NCI-H187 (cell line): ENCODE results near the gene PDS5B.
"Not testable (repeated sequence)": the region's sequence is repeated elsewhere in the genome, so short reads cannot be mapped to it uniquely, and the experiment has no call there.

ENCODE experiments used
- DNase-seq, 2 experiments: peaks; one replicate each; lab custom pipeline; 2025; lab: John Stamatoyannopoulos, UW

Gene PDS5B

DNA sequence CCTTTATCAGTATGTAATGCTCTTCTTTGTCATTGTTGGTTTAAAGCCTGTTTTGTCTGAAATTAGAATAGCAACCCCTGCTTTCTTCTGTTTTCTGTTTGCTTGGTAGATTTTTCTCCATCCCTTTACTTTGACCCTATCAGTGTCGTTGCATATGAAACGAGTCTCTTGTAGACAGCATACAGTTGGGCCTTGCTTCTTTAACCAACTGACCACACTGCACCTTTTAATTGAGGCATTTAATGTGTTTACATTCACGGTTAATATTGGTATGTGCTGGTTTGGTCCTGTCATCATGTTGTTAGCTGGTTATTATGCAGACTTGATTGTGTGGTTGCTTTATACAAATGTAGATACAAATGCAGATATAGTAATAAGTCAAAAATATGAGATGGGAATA, 71.1 kb downstream of the PDS5B start:
- no peak for DNase-seq

DNA sequence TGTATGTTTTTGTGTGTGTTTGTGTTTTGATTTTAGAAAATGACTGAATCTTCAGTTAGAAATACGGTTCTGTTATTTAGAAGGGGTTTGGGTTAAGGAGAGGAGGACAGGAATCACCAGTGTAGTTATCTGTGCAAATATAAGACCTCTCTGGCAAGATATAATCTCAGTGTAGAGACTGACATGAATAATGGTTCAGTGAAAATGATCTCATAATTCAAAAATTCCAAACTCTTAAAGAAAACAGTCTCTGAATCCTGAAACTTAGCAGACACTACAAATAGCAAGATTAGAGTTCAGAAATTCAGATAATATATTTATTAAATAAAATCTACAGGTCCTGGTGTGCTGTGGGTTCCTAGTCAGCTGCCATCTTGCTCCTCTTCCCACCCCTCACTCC, 73.5 kb downstream of the PDS5B start:
- DNase-seq: no peak

DNA sequence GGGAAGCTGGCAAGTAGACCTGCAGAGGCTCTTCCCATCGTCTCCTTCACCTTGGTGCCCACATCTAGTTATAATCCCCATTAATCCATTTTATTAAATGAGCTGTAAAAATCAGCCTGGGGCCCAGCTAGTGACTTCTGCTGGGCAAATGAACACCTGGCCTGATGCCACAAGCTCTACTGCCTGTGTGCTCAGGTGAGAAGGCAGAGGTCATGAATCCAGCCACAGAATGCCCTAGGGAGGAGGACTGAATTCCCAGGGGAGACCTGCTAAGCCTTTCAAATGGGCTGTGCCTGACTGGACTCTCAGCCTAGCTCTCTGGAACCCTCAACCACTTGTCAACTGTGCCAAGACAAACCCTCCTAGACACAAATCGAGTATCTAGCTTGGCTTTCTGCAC, 74.0 kb downstream of the PDS5B start:
- DNase-seq: no peak

DNA sequence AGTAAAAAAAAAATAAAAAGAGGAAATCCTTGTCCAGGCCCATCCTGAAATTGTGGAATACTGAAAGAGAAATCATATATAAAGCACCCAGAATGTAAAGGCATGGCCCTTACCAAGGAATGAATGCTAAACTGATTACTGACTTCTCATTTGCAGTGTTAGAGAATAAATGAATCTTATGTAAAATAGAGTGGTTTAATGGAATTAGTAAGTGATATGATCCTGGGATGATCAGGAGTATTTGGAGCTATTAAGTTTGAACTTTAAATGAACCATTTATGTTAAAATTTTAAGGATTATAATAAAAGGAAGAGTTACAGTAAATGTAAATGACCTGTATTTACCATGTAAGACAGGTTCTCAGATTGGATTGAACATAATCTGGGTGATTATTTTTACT, 75.4 kb downstream of the PDS5B start:
- DNase-seq: no peak

DNA sequence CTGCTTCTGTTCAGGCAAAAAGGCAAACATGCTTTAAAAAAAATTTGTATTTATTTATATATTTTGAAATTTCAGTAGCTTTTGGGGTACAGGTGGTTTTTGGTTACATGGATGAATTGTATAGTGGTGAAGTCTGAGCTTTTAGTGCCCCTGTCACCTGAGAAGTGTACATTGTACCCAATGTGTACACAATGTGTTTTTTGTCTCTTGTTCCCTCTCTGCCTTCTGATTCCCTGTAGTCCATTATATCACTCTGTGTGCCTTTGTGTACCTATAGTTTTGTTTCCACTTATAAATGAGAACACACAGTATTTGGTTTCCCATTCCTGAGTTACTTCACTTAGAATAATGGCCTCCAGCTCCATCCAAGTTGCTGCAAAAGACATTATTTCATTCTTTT, 77.4 kb downstream of the PDS5B start:
- DNase-seq: no peak

DNA sequence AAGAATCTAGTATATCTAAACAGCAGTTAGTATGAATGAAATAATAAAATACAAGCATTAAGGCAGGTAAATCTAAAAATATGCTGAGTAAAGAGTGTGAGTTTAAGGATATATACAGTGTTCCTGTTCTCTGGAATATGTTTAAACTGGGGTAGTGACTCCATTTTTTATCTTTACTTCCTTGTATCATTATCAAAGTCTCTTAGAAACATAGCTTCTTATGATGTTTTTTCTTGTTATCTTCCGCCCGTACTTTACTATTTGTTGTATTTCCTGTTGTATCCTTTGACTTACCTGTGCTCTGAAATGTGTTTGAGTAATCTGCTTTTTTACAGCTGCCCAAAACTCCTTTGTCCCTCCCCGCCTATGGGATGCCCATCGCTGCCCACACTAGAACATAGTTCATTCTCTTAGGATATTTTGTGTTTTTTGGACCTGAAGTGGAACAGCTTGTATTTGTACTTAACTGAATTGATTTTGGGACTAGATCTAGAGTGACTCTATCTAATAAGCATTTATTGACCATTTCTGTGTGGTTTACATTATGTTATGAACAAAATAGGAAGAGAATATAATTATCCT, 80.8 kb downstream of the PDS5B start:
- DNase-seq: no peak

DNA sequence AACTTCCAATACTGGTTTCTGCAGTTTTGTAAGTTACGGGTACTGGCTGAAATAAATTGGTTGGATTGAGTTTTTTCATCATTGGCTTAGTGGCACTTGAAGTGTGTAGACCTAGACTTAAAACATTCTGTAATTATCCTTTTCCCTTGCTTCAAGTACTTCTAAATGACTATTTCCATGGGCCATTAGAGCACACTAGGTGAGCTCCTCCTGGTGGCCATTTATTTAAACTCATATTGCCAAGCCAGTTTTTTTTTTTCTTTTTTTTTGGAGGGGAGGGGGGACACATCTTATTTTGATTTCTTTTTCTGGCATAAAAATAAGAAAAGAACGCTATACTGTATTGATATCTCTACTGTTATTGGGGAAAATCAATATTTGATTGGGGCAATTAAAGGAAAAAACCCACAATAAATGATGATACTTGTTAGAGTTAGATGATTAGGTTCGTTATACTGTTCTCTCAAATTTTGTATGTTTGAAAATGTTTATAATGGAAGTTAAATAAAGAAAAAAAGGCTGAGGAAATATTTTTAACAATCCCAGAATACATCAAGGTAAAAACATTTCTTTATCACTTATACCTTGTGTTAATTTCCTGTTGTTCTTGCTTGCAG, 82.9 kb downstream of the PDS5B start:
- DNase-seq: peak; percentile 6

DNA sequence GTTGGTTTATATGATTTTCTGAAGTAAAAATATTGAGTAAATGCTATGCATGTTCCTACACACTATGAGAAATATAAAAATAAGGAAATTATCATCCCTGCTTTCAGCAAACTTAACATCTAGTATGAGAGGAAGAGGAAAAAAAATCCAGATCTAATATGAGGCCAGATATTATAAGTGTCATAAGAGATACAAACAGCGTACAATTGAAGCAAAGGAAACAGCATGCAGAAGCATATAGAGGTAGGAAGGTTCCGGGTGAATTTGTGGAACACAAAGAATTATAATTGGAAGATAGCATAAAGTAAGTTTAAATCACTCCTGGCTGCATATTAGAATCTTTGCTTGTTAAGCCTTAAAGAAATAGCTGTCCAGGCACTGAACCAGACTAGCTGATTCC, 88.3 kb downstream of the PDS5B start:
- DNase-seq: no peak

DNA sequence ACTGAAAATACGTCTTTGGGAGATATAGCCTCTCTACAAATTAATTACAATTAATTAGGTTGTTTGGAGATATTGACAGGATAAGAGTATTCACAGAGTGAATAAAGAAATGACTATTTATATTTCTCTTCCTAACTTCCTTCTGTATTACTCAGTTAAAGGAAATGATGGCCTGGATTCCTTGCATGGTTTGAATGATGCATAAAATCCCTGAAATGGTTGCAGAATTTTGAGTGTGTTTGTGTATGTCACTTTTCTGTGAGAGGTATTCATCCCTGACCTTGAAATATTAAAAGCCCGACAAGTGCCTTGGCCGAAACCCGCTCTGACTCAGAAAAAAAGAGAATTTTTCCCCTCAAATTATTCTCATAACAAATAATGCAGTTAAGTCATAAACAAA, 90.0 kb downstream of the PDS5B start:
- no peak for DNase-seq

DNA sequence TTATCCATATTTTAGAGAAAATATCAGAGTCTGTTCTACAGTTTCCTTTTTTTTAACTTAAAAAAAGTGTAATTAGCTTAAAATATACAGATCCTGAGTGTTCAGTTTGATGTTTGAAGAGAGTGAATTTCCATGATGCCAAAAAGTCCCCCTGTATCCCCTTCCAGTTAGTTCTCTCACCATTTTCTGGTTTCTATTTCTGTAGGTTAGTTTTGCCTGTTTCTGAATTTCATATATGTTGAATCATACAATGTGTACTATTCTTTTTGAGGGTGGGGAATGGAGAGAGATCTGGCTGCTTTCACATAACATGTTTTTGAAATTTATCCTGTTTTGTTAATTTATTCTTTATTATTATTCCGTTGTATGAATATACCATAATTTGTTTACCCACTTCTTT, 95.9 kb downstream of the PDS5B start:
- DNase-seq: no peak

DNA sequence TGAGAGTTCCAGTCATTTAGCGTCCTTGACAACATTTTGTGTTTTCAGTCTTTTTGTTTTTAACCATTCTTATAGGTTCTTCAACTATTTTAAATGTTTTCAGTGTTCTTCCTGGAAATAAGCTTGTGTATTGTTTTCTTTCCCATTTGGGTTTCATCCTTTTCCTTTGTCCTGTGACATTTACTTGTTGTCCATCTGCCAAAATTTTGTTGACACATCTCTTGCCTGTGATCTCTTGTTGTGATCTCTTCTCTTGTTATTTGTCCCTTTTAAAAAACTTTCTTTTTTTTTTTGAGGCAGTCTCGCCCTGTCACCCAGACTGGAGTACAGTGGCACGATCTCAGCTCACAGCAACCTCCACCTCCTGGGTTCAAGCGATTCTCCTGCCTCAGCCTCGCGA, 96.5 kb downstream of the PDS5B start:
- no peak for DNase-seq

DNA sequence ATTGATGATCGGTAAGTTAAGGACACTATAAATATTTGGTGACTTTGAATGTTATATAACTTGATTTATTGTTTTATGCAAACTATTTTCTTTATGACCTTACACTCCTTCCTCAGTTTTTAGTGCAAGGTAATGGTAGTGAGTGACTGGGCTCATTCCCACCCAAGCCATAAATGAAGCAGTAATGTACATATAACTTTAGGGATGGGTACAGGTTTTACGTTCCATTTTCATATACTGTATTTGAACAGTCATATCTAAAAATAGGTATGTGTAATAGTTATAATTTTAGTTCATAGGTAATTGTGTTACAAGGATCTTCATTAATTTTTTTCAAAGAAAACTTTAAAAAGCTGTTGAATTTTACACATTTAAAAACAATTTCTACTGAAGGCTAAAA, 101.0 kb downstream of the PDS5B start:
- no peak for DNase-seq

DNA sequence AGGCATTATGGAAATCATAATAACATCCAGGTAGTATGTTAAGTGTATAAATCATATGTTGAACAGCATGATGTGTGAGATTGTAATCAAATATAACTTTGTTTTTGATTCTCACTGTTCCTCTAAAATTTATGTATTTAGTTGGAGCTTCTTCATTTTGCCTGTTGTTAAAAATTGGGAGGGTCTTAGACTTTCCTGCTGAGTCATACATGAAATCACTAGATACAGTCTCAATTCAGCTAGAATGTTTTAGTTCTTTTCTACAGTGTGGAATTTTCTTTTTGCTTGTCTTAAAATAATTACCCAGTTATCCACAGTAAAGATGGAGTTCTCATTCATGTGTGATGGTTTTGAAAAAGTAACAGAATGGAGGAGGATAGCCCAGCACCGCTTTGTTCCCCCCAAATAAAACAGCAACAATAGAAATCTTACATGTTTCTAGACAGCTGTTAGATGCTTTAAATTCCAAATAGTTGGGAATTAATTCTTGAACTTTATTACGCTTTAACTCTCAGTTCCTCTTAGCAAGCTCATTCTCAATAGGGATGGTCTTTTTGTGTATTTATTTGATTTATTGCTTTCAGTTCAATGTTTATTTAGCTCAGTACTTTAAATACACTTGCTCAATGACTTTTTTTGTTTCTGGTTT, 109.5 kb downstream of the PDS5B start:
- no peak for DNase-seq

DNA sequence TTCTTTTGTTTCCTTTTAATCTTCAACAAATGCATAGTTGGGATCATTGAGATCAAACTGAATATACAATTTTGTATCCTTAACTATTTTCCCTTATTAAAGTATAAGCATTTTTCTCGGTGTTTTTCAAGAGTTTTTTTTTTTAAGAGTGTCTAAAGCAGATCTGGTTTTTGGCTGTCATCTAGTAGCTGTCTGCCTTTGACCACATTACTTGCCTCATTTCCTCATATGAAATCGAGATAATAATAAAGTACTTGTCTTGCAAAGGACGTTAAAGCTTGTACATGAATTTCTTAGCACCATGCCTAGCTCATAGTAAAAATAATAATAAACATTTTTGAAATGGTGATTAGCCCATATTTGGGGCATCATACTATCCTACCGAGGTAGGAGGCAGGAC, 121.2 kb downstream of the PDS5B start:
- DNase-seq: no peak

DNA sequence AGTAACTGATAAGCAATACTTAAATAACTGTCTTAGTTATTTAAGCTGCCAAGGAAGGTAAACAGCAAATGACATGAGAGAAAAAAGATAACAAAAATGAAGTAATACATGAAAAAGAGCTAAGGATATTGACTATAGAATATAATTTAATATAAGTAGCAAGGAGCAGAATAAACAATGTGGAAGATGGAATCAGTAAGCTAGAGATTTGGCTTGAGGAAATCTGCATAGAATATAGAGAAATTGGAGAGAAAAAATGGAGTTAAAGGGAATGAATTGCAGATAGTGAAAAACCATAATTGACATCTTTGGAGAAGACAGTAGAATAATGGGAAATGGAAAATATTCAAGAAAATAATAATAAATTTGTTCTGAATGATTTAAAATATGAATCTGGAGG, 127.1 kb downstream of the PDS5B start:
- no peak for DNase-seq

DNA sequence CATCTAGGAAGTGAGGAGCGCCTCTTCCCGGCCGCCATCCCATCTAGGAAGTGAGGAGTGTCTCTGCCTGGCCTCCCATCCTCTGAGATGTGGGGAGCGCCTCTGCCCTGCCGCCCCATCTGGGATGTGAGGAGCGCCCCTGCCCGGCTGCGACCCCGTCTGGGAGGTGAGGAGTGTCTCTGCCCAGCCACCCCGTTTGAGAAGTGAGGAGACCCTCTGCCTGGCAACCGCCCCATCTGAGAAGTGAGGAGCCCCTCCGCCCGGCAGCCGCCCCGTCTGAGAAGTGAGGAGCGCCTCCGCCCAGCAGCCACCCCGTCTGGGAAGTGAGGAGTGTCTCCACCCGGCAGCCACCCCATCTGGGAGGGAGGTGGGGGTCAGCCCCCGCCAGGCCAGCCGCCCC, 129.9 kb downstream of the PDS5B start:
- not testable (repeated sequence) for DNase-seq

DNA sequence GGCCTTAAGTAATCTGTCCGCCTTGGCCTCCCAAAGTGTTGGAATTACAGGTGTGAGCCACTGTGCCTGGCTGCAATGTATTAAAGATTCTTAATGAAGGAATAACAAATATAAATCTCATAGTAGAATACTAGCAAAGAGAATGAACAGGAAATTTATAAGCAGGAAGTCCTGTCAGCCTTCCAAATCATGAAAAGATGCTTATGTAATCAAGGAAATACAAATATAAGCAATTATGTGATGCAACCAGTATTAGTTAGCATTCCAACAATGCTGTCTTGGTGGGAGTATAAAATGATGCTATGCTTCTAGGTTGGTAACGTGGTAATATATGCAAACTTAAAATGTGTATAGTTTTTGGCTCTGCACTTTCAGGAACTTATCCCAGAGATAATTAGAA, 133.8 kb downstream of the PDS5B start:
- no peak for DNase-seq

DNA sequence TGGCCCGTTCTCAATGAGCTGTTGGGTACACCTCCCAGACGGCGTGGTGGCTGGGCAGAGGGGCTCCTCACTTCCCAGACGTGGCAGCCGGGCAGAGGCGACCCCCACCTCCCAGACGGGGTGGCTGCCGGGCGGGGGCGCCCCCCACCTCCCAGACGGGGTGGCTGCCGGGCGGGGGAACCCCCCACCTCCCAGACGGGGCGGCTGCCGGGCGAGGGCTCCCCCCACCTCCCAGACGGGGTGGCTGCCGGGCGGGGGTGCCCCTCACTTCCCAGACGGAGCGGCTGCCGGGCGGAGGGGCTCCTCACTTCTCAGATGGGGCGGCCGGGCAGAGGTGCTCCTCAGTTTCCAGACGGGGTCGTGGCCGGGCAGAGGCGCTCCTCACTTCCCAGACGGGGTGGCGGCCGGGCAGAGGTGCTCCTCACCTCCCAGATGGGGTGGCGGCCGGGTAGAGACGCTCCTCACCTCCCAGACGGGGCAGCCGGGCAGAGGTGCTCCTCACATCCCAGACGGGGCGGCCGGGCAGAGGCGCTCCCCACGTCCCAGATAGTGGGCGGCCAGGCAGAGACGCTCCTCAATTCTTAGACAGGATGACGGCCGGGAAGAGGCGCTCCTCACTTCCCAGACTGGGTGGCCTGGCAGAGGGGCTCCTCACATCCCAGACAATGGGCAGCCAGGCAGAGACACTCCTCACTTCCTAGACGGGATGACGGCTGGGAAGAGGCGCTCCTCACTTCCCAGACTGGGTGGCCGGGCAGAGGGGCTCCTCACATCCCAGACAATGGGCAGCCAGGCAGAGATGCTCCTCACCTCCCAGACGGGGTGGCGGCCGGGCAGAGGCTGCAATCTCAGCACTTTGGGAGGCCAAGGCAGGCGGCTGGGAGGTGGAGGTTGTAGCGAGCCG, 135.1 kb downstream of the PDS5B start:
- DNase-seq: not testable (repeated sequence)

DNA sequence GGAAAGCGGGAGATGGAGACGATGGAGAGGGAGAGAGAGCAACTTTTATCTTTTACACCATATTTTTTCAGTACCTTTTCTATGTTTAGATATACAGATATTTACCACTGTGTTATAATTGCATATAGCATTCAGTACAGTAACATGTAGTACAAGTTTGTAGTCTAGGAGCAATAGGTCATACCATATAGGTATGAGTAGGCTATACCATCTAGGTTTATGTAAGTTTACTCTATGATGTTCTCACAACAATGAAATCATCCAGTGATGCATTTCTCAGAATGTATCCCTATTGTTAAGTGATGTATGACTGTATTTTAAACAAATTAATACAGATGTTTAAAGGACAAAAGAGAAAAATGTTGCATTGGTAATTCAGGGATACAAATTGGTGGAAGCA, 136.1 kb downstream of the PDS5B start:
- DNase-seq: no peak

DNA sequence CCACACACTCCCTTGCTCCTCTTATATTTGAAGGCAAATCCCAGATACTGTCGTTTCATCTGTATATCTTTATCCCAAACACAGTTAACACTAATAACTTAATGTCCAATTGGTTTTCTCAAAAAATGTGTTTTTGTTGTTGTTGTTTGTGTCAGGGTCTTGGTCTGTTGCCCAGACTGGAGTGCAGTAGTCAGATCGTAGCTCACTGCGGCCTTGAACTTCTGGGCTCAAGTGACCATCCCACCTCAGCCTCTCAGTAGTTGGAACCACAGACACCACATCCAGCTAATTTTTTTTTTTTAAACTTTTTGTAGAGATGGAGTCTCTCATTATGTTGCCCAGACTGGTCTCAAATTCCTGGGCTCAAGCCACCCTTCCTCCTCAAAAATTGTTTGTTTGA, 137.7 kb downstream of the PDS5B start:
- no peak for DNase-seq

DNA sequence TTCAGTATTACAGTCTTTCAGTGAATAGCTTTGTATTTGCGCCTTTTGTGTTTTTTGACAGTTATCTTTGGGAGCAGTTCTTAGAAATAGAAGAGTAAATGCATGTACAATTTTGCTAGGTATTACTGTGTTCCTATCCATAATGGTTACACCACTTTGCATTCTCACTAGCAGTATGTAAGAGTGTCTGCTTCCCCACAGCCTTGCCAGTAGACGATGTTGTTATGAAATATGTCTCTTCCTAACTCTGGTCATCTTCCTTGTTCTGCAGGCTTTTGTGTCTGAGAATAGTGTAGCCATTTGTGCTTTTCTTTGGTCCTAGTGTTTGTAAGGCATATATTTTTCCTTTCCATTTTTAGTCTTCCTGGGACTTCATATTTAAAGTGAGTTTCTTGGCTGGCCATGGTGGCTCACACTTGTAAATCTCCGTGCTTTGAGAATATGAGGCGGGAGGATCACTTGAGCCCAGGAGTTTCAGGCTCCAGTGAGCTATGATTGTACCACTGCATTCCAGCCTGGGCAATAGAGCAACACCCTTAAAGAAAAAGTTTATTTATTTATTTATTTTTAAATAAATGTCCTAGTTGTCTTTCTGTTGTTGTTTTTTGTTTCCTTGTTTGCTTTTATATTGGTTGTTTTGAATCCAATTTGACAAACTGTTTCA, 140.3 kb downstream of the PDS5B start:
- DNase-seq: no peak

DNA sequence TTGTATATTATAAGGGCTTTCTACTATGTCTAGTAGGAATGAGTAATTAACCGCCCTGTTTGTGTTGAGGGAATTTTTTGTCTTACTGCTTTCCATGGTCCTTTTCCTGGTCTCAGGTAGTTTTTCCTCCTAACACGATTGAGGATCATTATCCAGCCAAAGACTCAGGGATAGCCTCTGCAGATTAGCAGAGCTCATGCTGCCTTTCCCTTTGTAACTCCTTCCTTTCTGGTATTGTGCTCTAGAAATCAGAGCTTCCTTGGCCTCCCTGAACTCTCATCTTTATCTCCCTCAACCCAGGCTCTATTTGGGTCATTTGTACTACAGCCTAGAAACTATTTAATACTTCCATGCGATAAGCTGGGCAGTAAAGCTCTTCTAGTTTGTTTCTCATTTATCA, 142.1 kb downstream of the PDS5B start:
- no peak for DNase-seq
